ENCODE results near the gene DYNLL1. TPM values are rescaled to one million over a fixed set of nuclear protein-coding genes. Genes with fewer than 3 reads are reported as not detected.

Gene DYNLL1
- total RNA-seq, 5 donors from 2014 or later (not counting 1 experiment from before 2014, with no cell fraction given), result 47.2 to 90.1 (median 75.5) TPM

DNA sequence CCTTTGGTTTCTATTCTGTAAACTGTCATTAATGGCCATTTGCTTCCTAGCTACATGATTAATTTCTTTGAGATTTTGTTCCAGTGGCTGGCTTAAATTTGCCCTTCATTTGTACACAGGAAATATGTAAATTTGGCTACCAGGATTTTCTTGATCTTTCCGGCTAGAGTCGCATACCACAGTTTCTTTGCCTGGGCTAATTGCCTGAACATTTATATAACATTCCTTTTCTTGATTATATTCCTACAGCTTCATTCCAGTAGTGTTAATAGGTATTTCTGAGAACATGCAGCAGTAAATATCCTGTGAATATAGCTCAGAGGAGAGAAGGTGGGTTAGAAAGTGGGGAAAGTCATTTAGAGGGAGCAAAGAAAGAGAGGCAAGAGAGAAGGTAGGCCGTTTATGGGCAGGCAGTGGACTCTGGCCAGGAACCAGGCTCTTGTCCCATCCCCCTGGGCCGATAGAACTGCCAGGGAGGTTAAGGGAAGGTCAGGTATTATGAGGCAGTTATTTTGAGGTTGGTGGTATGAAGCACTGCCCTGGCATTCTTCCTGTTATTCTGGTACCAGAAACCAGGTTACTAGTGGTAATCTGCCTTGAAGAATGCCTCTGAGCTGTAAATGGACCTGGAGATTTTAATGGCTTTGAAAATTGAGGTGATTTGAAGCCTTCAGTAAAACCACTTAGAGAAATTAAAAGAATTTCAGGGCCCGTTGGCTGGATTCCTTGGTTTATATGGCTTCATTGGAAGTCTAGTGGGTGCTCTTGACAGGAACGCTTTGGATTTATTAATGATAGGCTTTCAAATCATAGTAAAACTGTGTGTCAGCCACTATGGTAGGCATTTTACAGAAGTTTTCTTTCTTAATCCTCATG is 42.6 kb downstream of the DYNLL1 start:
- H3K27ac Mint-ChIP-seq, result peak overlapping the region; percentile 79 to 85
- DNase-seq (no peak), ATAC-seq (replicated peaks in 1 of 4) (no peak)
- no peaks in the 10 kb centered on the region for H3K27me3 Mint-ChIP-seq
- no peaks in the 10 kb centered on the region for H3K9me3 Mint-ChIP-seq
- ChIA-PET POLR2A (interaction anchor here (0.6 to 2.2 kb wide), 4 partner anchors 9 to 338 kb away, joined by 3 to 8 read pairs (median 4); partner anchors contain the start of genes COQ5 (in 2 of the 2) and RPLP0 (in 1 of the 2)), CTCF (interaction anchor here in 1 of 2 donors (0.5 to 0.9 kb wide), 4 partner anchors 10 to 49 kb away, joined by 3 to 4 read pairs (median 3); partner anchors contain the start of gene COQ5)
- peaks cover 9% of the 10 kb centered on the region for H3K36me3 Mint-ChIP-seq
- H3K9me3 ChIP-seq, result no peaks in the 10 kb centered on the region
- H3K27me3 ChIP-seq (replicated peaks in 1 of 2; ENCODE audit: control insufficient read depth in 2 of 2, extremely low read depth in 1 of 2, insufficient read depth in 2 of 2, low read length in 1 of 2), result no peaks in the 10 kb centered on the region
- peaks cover 4 to 14% of the 10 kb centered on the region in 2 donors for H3K36me3 ChIP-seq (ENCODE audit: control insufficient read depth in 2 of 2, extremely low read depth in 1 of 2, insufficient read depth in 1 of 2, low read length in 1 of 2)
- H3K4me3 ChIP-seq (ENCODE audit: control insufficient read depth in 1 of 2, extremely low read depth in 1 of 2, low read length in 1 of 2), result no peak overlapping the region
- peak overlapping the region; percentile 66 to 97 (median 91) for H3K4me3 Mint-ChIP-seq
- H3K4me1 Mint-ChIP-seq, result peaks cover 72 to 82% (median 81%) of the 10 kb centered on the region in 3 donors
- peaks cover 39 to 57% of the 10 kb centered on the region in 2 experiments for H3K4me1 ChIP-seq (ENCODE audit: control insufficient read depth in 1 of 2, extremely low read depth in 1 of 2, insufficient read depth in 2 of 2, low read length in 2 of 2)
- 48% methylated on average over 2 of the region's 6 CpGs for WGBS (ENCODE audit: insufficient coverage)
- peak overlapping the region; percentile 48 for H3K27ac ChIP-seq (ENCODE audit: low read length)

GRCh38 chr12:120539303-120539702 is 43.4 kb downstream of the DYNLL1 start:
- Mint-ChIP-seq H3K36me3 (peaks cover 9% of the 10 kb centered on the region), H3K4me3 (peak overlapping the region; percentile 66 to 97 (median 91)), H3K27me3 (no peaks in the 10 kb centered on the region), H3K27ac (peak overlapping the region; percentile 79 to 85), H3K9me3 (no peaks in the 10 kb centered on the region), H3K4me1 (peaks cover 68 to 87% (median 86%) of the 10 kb centered on the region in 3 donors)
- POLR2A ChIA-PET, result interaction anchor here (0.6 to 2.2 kb wide), 2 partner anchors 10 kb away, joined by 5 to 8 read pairs; partner anchors contain the start of gene COQ5 (in 2 of the 2)
- CTCF ChIA-PET, result no interaction called here
- no peak overlapping the region for H3K4me3 ChIP-seq (ENCODE audit: control insufficient read depth in 1 of 2, extremely low read depth in 1 of 2, low read length in 1 of 2)
- H3K4me1 ChIP-seq (ENCODE audit: control insufficient read depth in 1 of 2, extremely low read depth in 1 of 2, insufficient read depth in 2 of 2, low read length in 2 of 2), result peaks cover 39 to 58% of the 10 kb centered on the region in 2 experiments
- DNase-seq (no peak), ATAC-seq (replicated peaks in 1 of 4) (no peak)
- H3K9me3 ChIP-seq, result no peaks in the 10 kb centered on the region
- WGBS (ENCODE audit: insufficient coverage), result 60% methylated on average over 1 of the region's 1 CpG
- H3K36me3 ChIP-seq (ENCODE audit: control insufficient read depth in 2 of 2, extremely low read depth in 1 of 2, insufficient read depth in 1 of 2, low read length in 1 of 2), result peaks cover 4 to 17% of the 10 kb centered on the region in 2 donors
- H3K27ac ChIP-seq (ENCODE audit: low read length), result peak overlapping the region; percentile 48
- no peaks in the 10 kb centered on the region for H3K27me3 ChIP-seq (replicated peaks in 1 of 2; ENCODE audit: control insufficient read depth in 2 of 2, extremely low read depth in 1 of 2, insufficient read depth in 2 of 2, low read length in 1 of 2)

DNA sequence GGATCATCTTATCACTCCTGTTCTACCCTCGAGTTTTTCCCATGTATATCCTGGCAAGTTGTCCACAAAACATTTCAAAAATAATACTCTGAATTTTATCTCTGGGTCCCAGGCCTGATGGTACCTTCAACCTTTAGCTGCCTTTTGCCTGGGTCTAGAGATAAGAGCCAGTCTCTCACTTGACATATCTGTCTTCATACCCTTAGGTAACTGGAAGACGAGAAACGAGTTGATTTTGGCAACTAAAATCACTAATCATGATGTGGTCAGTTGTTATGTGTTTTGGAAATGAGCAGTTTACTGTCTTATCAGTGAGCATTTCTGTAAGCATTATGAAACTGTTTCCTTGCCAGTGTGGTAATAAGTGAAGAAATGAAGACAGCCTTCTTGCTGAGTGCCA is 44.5 kb downstream of the DYNLL1 start:
- no peak overlapping the region for H3K4me3 ChIP-seq (ENCODE audit: control insufficient read depth in 1 of 2, extremely low read depth in 1 of 2, low read length in 1 of 2)
- no peak overlapping the region for H3K27ac ChIP-seq (ENCODE audit: low read length)
- H3K9me3 ChIP-seq, result no peaks in the 10 kb centered on the region
- H3K4me1 Mint-ChIP-seq, result peaks cover 74 to 90% (median 88%) of the 10 kb centered on the region in 3 donors
- H3K9me3 Mint-ChIP-seq, result no peaks in the 10 kb centered on the region
- ATAC-seq (replicated peaks in 1 of 4), result no peak
- 33% methylated on average over 3 of the region's 3 CpGs for WGBS (ENCODE audit: insufficient coverage)
- DNase-seq, result no peak
- H3K4me1 ChIP-seq (ENCODE audit: control insufficient read depth in 1 of 2, extremely low read depth in 1 of 2, insufficient read depth in 2 of 2, low read length in 2 of 2), result peaks cover 36 to 60% of the 10 kb centered on the region in 2 experiments
- CTCF ChIA-PET, result interaction anchor here in 1 of 2 donors (0.7 kb wide), 1 partner anchor 109 kb away, joined by 3 read pairs; no protein-coding TSS in a partner anchor
- no peaks in the 10 kb centered on the region for H3K27me3 Mint-ChIP-seq
- peaks cover 4 to 17% of the 10 kb centered on the region in 2 donors for H3K36me3 ChIP-seq (ENCODE audit: control insufficient read depth in 2 of 2, extremely low read depth in 1 of 2, insufficient read depth in 1 of 2, low read length in 1 of 2)
- no peaks in the 10 kb centered on the region for H3K27me3 ChIP-seq (replicated peaks in 1 of 2; ENCODE audit: control insufficient read depth in 2 of 2, extremely low read depth in 1 of 2, insufficient read depth in 2 of 2, low read length in 1 of 2)
- peak overlapping the region in 1 of 2 donors; percentile 57 for H3K27ac Mint-ChIP-seq
- H3K4me3 Mint-ChIP-seq, result peak overlapping the region in 2 of 3 donors; percentile 41 to 97
- POLR2A ChIA-PET, result no interaction called here
- peaks cover 9% of the 10 kb centered on the region for H3K36me3 Mint-ChIP-seq

DNA sequence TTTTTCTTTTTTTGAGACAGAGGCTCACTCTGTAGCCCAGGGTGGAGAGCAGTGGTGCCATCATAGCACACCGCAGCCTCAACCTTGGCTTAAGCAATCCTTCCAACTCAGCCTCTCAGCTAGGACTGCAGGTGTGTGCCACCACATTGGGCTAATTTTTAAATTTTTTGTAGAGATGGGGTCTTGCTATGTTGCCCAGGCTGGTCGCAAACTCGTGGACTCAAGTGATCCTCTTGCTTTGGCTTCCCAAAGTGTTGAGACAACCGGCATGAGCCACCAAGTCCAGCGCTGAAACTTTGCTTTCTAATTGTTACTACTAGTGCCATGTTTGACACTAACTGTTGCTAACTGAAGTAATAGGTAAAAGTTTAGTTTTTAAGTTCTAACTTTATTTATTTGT is 46.3 kb downstream of the DYNLL1 start:
- ATAC-seq (replicated peaks in 1 of 4), result no peak

GRCh38 chr12:120544691-120545090 is 48.8 kb downstream of the DYNLL1 start:
- no CpG with 5 or more reads among the region's 3 CpGs for WGBS (ENCODE audit: insufficient coverage)
- Histone ChIP-seq H3K27ac (ENCODE audit: low read length) (no peak overlapping the region), H3K27me3 (replicated peaks in 1 of 2; ENCODE audit: control insufficient read depth in 2 of 2, extremely low read depth in 1 of 2, insufficient read depth in 2 of 2, low read length in 1 of 2) (no peaks in the 10 kb centered on the region), H3K9me3 (no peaks in the 10 kb centered on the region), H3K4me1 (ENCODE audit: control insufficient read depth in 1 of 2, extremely low read depth in 1 of 2, insufficient read depth in 2 of 2, low read length in 2 of 2) (peaks cover 0 to 32% of the 10 kb centered on the region in 2 experiments), H3K36me3 (ENCODE audit: control insufficient read depth in 2 of 2, extremely low read depth in 1 of 2, insufficient read depth in 1 of 2, low read length in 1 of 2) (peaks cover 9 to 49% of the 10 kb centered on the region in 2 donors), H3K4me3 (ENCODE audit: control insufficient read depth in 1 of 2, extremely low read depth in 1 of 2, low read length in 1 of 2) (no peak overlapping the region)
- no peak overlapping the region for H3K27ac Mint-ChIP-seq
- H3K4me1 Mint-ChIP-seq, result peaks cover 37 to 59% (median 53%) of the 10 kb centered on the region in 3 donors
- ATAC-seq (replicated peaks in 1 of 4), result no peak
- H3K4me3 Mint-ChIP-seq, result no peak overlapping the region
- ChIA-PET CTCF (no interaction called here), POLR2A (interaction anchor here (0.7 kb wide), 2 partner anchors 10 kb away, joined by 3 to 8 read pairs; a partner anchor contains a TSS)
- peaks cover 10% of the 10 kb centered on the region for H3K36me3 Mint-ChIP-seq
- no peaks in the 10 kb centered on the region for H3K9me3 Mint-ChIP-seq
- no peaks in the 10 kb centered on the region for H3K27me3 Mint-ChIP-seq
- no peak for DNase-seq

More for the DNA sequence above, 46.3 kb downstream of the DYNLL1 start:
- ChIA-PET CTCF (no interaction called here), POLR2A (no interaction called here)
- no peaks in the 10 kb centered on the region for H3K27me3 Mint-ChIP-seq
- peaks cover 62 to 85% (median 78%) of the 10 kb centered on the region in 3 donors for H3K4me1 Mint-ChIP-seq
- H3K36me3 ChIP-seq (ENCODE audit: control insufficient read depth in 2 of 2, extremely low read depth in 1 of 2, insufficient read depth in 1 of 2, low read length in 1 of 2), result peaks cover 4 to 30% of the 10 kb centered on the region in 2 donors
- H3K4me1 ChIP-seq (ENCODE audit: control insufficient read depth in 1 of 2, extremely low read depth in 1 of 2, insufficient read depth in 2 of 2, low read length in 2 of 2), result peaks cover 21 to 50% of the 10 kb centered on the region in 2 experiments
- no peak for DNase-seq
- H3K27ac ChIP-seq (ENCODE audit: low read length), result no peak overlapping the region
- WGBS (ENCODE audit: insufficient coverage), result 94% methylated on average over 4 of the region's 5 CpGs
- H3K27ac Mint-ChIP-seq, result no peak overlapping the region
- H3K4me3 ChIP-seq (ENCODE audit: control insufficient read depth in 1 of 2, extremely low read depth in 1 of 2, low read length in 1 of 2), result no peak overlapping the region
- H3K4me3 Mint-ChIP-seq, result peak overlapping the region in 1 of 3 donors; percentile 15
- no peaks in the 10 kb centered on the region for H3K9me3 Mint-ChIP-seq
- H3K27me3 ChIP-seq (replicated peaks in 1 of 2; ENCODE audit: control insufficient read depth in 2 of 2, extremely low read depth in 1 of 2, insufficient read depth in 2 of 2, low read length in 1 of 2), result no peaks in the 10 kb centered on the region
- H3K36me3 Mint-ChIP-seq, result peaks cover 13% of the 10 kb centered on the region
- H3K9me3 ChIP-seq, result no peaks in the 10 kb centered on the region

GRCh38 chr12:120546050-120546386 is 50.1 kb downstream of the DYNLL1 start:
- H3K27ac Mint-ChIP-seq, result no peak overlapping the region
- Histone ChIP-seq H3K27me3 (replicated peaks in 1 of 2; ENCODE audit: control insufficient read depth in 2 of 2, extremely low read depth in 1 of 2, insufficient read depth in 2 of 2, low read length in 1 of 2) (no peaks in the 10 kb centered on the region), H3K4me1 (ENCODE audit: control insufficient read depth in 1 of 2, extremely low read depth in 1 of 2, insufficient read depth in 2 of 2, low read length in 2 of 2) (peaks cover 0 to 25% of the 10 kb centered on the region in 2 experiments), H3K27ac (ENCODE audit: low read length) (no peak overlapping the region), H3K36me3 (ENCODE audit: control insufficient read depth in 2 of 2, extremely low read depth in 1 of 2, insufficient read depth in 1 of 2, low read length in 1 of 2) (peaks cover 9 to 56% of the 10 kb centered on the region in 2 donors), H3K9me3 (no peaks in the 10 kb centered on the region), H3K4me3 (ENCODE audit: control insufficient read depth in 1 of 2, extremely low read depth in 1 of 2, low read length in 1 of 2) (no peak overlapping the region)
- ATAC-seq (replicated peaks in 1 of 4) (no peak), DNase-seq (no peak)
- WGBS (ENCODE audit: insufficient coverage), result no CpG with 5 or more reads among the region's 3 CpGs
- H3K27me3 Mint-ChIP-seq, result no peaks in the 10 kb centered on the region
- CTCF ChIA-PET, result no interaction called here
- H3K4me3 Mint-ChIP-seq, result no peak overlapping the region
- peaks cover 10% of the 10 kb centered on the region for H3K36me3 Mint-ChIP-seq
- no peaks in the 10 kb centered on the region for H3K9me3 Mint-ChIP-seq
- peaks cover 28 to 47% (median 42%) of the 10 kb centered on the region in 3 donors for H3K4me1 Mint-ChIP-seq
- POLR2A ChIA-PET, result interaction anchor here in 1 of 2 donors (0.8 kb wide), 1 partner anchor 86 kb away, joined by 4 read pairs; no protein-coding TSS in a partner anchor
